Pancreas (tissue), 10 donors: ENCODE measurements around the gene KLC4. TPM values are rescaled to one million over a fixed set of nuclear protein-coding genes. Genes with fewer than 3 reads are reported as not detected.

Experiments
- ATAC-seq, 4 donors: fragments of 200-7000 bp; cut with Tn5 transposase; one replicate each; pipeline versions ENCODE4 v1.8.0 to v1.9.1; 2020; ENCODE audit warnings: mild to moderate bottlenecking in 4 of 4, moderate library complexity in 4 of 4
- DNase-seq, 6 donors: peaks; one replicate each; pipeline ENCODE4 v3.0.0-alpha.2; 2020
- FAIRE-seq: peaks from 2 replicates; lab custom pipeline; 2012; peaks lifted over from hg19 to GRCh38; lab: Jason Lieb, UNC
- H3K27ac ChIP-seq, 4 donors: fragments of 200-600 bp; sonication (generic); 1 replicate in 3 of 4; 2 replicates in 1 of 4; pipeline versions ENCODE4 v1.5.0 to v1.8.0; 2020
- H3K27me3 ChIP-seq, 4 donors: fragments of 200-600 bp; one replicate each; pipeline ENCODE4 v1.8.0; 2021
- H3K36me3 ChIP-seq, 3 donors: fragments of 200-600 bp; sonication (generic) in 1 of 3; one replicate each; pipeline versions ENCODE4 v1.5.0 to v1.8.0; 2020 to 2021
- H3K4me1 ChIP-seq, 3 donors: fragments of 200-600 bp; one replicate each; pipeline ENCODE4 v1.8.0; 2021
- H3K4me3 ChIP-seq, 4 donors: fragments of 200-600 bp; sonication (generic) in 2 of 4; one replicate each; pipeline versions ENCODE4 v1.5.0 to v1.8.0; 2020 to 2021
- H3K9me3 ChIP-seq, 4 donors: fragments of 200-600 bp; one replicate each; pipeline ENCODE4 v1.8.0; 2021
- CTCF ChIP-seq, 4 donors: fragments of 200-600 bp; sonication (generic) in 3 of 4; IDR thresholded peaks; one replicate each; pipeline versions ENCODE4 v1.5.0 to v1.8.0; 2021; ENCODE audit warnings: antibody characterized with exemption in 4 of 4
- WGBS, 2 donors: extraction: QIAGEN DNeasy Blood & Tissue Kit; methylation state at CpG; one replicate each; pipeline ENCODE4 v1.1.7; 2013; 5-methylcytosine and 5-hydroxymethylcytosine counted together
- intact Hi-C, 3 donors: fragments of 100-400 bp; cut with DNase I; formaldehyde crosslinking; loops; one replicate each; pipeline versions ENCODE4 v1.11.1 to v1.14.2; 2022
- polyA plus RNA-seq, 2 donors: library from polyadenylated mRNA; stranded (reverse); fragments of 200-250 nt; gene quantifications; one replicate each; pipeline ENCODE4 v1.2.3, GENCODE V29; 2013
- total RNA-seq, 6 donors: library from RNA; stranded (reverse); fragmentation: NEBNext Ultra II Directional in 4 of 6; extraction: Animal tissue kit (Norgen Biotek cat#: 25700) in 4 of 6; gene quantifications; one replicate each; pipeline versions ENCODE4 v1.2.1 to v1.2.4, GENCODE V29; 2021 to 2023
- donor health status: healthy with polysubstance abuse.
- donor health status: DM: no; HTN: no; CAD: no; lungs with moderate emphysema.
- donor health status: DM: no; HTN: no; CAD: no.
- donor health status: control.
- donor health status: control.
- donor health status: Bipolar disorder and iron deficiency.
- donor health status: DM: yes; HTN: yes; CAD: no.
- donor health status: DM: no; HTN: no; CAD: no.
- donor health status: DM: no; HTN: no; CAD: no.
- donor health status: DM: yes; HTN: yes; CAD: no.

Gene KLC4
- total and polyA plus RNA-seq, 8 donors = 11.3 to 46.1 (median 16.4) TPM

GRCh38 chr6:43089874-43090558, 30.6 kb downstream of the KLC4 start:
- Histone ChIP-seq H3K27ac (peak overlapping the region; percentile 43 to 74 (median 70)), H3K9me3 (no peaks in the 10 kb centered on the region), H3K4me3 (no peak overlapping the region), H3K36me3 (no peaks in the 10 kb centered on the region), H3K4me1 (no peaks in the 10 kb centered on the region), H3K27me3 (no peaks in the 10 kb centered on the region)
- intact Hi-C loops = loop anchor here in 1 of 3 donors (10.0 kb wide), 1 partner anchor 45 kb away; no protein-coding TSS in a partner anchor
- no peak for TF ChIP-seq CTCF (IDR thresholded peaks at IDR 0.05)
- no peak for DNase-seq
- no peak for FAIRE-seq
- peak in 2 of 4 donors; percentile 24 to 30 for ATAC-seq
- 65 to 66% methylated on average over 8 of the region's 8 CpGs for WGBS, 2 donors

GRCh38 chr6:43090559-43090956, 31.1 kb downstream of the KLC4 start:
- Histone ChIP-seq H3K9me3 (no peaks in the 10 kb centered on the region), H3K27me3 (no peaks in the 10 kb centered on the region), H3K4me1 (peaks cover 0 to under 1% (median 0%) of the 10 kb centered on the region in 3 donors), H3K36me3 (no peaks in the 10 kb centered on the region), H3K27ac (peak overlapping the region; percentile 43 to 74 (median 70)), H3K4me3 (no peak overlapping the region)
- intact Hi-C loops = no loop called here
- no peak for TF ChIP-seq CTCF (IDR thresholded peaks at IDR 0.05)
- 48 to 57% methylated on average over 2 of the region's 2 CpGs for WGBS, 2 donors
- ATAC-seq (no peak), DNase-seq (no peak), FAIRE-seq (no peak)

GRCh38 chr6:43091020-43091419, 31.6 kb downstream of the KLC4 start:
- DNase-seq (no peak), ATAC-seq (no peak), FAIRE-seq (no peak)
- Histone ChIP-seq H3K4me3 (no peak overlapping the region), H3K36me3 (no peaks in the 10 kb centered on the region), H3K27ac (peak overlapping the region in 2 of 4 donors; percentile 74), H3K4me1 (peaks cover 0 to 3% (median 0%) of the 10 kb centered on the region in 3 donors), H3K27me3 (no peaks in the 10 kb centered on the region), H3K9me3 (no peaks in the 10 kb centered on the region)
- no peak for TF ChIP-seq CTCF (IDR thresholded peaks at IDR 0.05)
- intact Hi-C loops = no loop called here
- 82 to 91% methylated on average over 5 of the region's 5 CpGs for WGBS, 2 donors

- WGBS, 2 donors = 83 to 91% methylated on average over 10 of the region's 10 CpGs
- Histone ChIP-seq H3K27ac (no peak overlapping the region), H3K4me1 (peaks cover 0 to 3% (median 0%) of the 10 kb centered on the region in 3 donors), H3K4me3 (no peak overlapping the region), H3K36me3 (no peaks in the 10 kb centered on the region), H3K27me3 (no peaks in the 10 kb centered on the region), H3K9me3 (no peaks in the 10 kb centered on the region)
- no peak for TF ChIP-seq CTCF (IDR thresholded peaks at IDR 0.05)
- FAIRE-seq (no peak), DNase-seq (no peak), ATAC-seq (no peak)
- intact Hi-C loops = no loop called here
Measured at GRCh38 chr6:43091436-43091991, 32.1 kb downstream of the KLC4 start.

GRCh38 chr6:43092635-43093034, 33.2 kb downstream of the KLC4 start:
- Histone ChIP-seq H3K4me1 (peaks cover 0 to 3% (median 0%) of the 10 kb centered on the region in 3 donors), H3K27ac (no peak overlapping the region), H3K27me3 (no peaks in the 10 kb centered on the region)

More at GRCh38 chr6:43092635-43093034, 33.2 kb downstream of the KLC4 start:
- no peak for ATAC-seq
- H3K9me3 ChIP-seq = no peaks in the 10 kb centered on the region
- FAIRE-seq = no peak
- H3K4me3 ChIP-seq = no peak overlapping the region
- TF ChIP-seq CTCF (IDR thresholded peaks at IDR 0.05) = no peak
- no peak for DNase-seq
- no peaks in the 10 kb centered on the region for H3K36me3 ChIP-seq
- intact Hi-C loops = no loop called here
